IMR-90 (cell line): ENCODE results near the gene IGLON5.

Source experiments
- BHLHE40 ChIP-seq: fragments of 150-350 bp; IDR thresholded peaks from 2 replicates; pipeline ENCODE4 v1.6.1; 2016; ENCODE audit warnings: mild to moderate bottlenecking, low read depth, low read length
- MAZ ChIP-seq: IDR thresholded peaks from 2 replicates; pipeline ENCODE4 v1.6.1; 2012; ENCODE audit warnings: low read depth, mild to moderate bottlenecking, low read length, improper control_type of control experiment, moderate library complexity, borderline replicate concordance
- MXI1 ChIP-seq: IDR thresholded peaks from 2 replicates; pipeline ENCODE4 v1.6.1; 2012; ENCODE audit warnings: low read depth, mild to moderate bottlenecking, low read length, moderate library complexity, borderline replicate concordance
- POLR2A ChIP-seq: IDR thresholded peaks from 2 replicates; pipeline ENCODE4 v1.6.1; 2012; ENCODE audit warnings: mild to moderate bottlenecking, low read depth, low read length
- RAD21 ChIP-seq: IDR thresholded peaks from 2 replicates; pipeline ENCODE4 v1.6.1; 2012; ENCODE audit warnings: low read length, improper control_type of control experiment
- RCOR1 ChIP-seq: IDR thresholded peaks from 2 replicates; pipeline ENCODE4 v1.6.1; 2012; ENCODE audit warnings: mild to moderate bottlenecking, low read length, improper control_type of control experiment; ENCODE audit not compliant: insufficient replicate concordance
- RFX5 ChIP-seq: IDR thresholded peaks from 2 replicates; pipeline ENCODE4 v1.8.0; 2012; ENCODE audit warnings: low read depth, mild to moderate bottlenecking, low read length, moderate library complexity
- TF ChIP-seq, protein P1 (sequence below): conservative IDR thresholded peaks from 2 replicates; pipeline ENCODE4 v1.5.1; 2012; ENCODE audit warnings: mild to moderate bottlenecking, low read depth, low read length, improper control_type of control experiment
- TF ChIP-seq, protein P2 (sequence below): fragments of 150-350 bp; IDR thresholded peaks from 2 replicates; pipeline ENCODE4 v1.6.1; 2017; ENCODE audit warnings: mild to moderate bottlenecking, antibody characterized with exemption, low read length, low read depth

DNA sequence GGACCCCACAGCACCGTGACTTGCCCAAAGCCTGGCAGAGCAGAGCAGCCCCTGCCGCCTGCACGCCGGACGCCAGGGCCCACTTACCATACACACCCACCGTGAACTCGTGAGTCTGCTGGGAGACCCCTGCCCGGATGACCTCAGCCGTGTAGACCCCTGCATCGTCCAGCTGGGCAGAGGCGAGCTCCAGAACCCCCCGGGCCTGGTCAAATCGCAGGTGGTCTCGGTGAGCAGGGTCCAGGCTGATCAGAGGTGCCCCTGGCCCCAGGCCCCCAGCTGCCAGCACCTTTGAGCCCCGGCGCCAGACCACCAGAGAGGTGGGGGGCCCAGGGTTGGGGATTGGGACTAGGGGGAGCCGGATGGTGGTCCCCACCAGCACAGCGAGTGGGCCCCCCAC is 29.6 kb downstream of the IGLON5 start:
- TF ChIP-seq MAZ (no peak), RAD21 (no peak), RFX5 (no peak), POLR2A (no peak), BHLHE40 (no peak), RCOR1 (no peak), MXI1 (no peak)
- TF ChIP-seq, protein P1, sequence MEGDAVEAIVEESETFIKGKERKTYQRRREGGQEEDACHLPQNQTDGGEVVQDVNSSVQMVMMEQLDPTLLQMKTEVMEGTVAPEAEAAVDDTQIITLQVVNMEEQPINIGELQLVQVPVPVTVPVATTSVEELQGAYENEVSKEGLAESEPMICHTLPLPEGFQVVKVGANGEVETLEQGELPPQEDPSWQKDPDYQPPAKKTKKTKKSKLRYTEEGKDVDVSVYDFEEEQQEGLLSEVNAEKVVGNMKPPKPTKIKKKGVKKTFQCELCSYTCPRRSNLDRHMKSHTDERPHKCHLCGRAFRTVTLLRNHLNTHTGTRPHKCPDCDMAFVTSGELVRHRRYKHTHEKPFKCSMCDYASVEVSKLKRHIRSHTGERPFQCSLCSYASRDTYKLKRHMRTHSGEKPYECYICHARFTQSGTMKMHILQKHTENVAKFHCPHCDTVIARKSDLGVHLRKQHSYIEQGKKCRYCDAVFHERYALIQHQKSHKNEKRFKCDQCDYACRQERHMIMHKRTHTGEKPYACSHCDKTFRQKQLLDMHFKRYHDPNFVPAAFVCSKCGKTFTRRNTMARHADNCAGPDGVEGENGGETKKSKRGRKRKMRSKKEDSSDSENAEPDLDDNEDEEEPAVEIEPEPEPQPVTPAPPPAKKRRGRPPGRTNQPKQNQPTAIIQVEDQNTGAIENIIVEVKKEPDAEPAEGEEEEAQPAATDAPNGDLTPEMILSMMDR = no peak
- TF ChIP-seq, protein P2, sequence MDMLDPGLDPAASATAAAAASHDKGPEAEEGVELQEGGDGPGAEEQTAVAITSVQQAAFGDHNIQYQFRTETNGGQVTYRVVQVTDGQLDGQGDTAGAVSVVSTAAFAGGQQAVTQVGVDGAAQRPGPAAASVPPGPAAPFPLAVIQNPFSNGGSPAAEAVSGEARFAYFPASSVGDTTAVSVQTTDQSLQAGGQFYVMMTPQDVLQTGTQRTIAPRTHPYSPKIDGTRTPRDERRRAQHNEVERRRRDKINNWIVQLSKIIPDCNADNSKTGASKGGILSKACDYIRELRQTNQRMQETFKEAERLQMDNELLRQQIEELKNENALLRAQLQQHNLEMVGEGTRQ = no peak
